ENCODE data around the gene MITF. TPM values are rescaled to one million over a fixed set of nuclear protein-coding genes. Genes with fewer than 3 reads are reported as not detected.

The MITF gene
- total RNA-seq, 1 donor from 2014 or later, result not detected

DNA sequence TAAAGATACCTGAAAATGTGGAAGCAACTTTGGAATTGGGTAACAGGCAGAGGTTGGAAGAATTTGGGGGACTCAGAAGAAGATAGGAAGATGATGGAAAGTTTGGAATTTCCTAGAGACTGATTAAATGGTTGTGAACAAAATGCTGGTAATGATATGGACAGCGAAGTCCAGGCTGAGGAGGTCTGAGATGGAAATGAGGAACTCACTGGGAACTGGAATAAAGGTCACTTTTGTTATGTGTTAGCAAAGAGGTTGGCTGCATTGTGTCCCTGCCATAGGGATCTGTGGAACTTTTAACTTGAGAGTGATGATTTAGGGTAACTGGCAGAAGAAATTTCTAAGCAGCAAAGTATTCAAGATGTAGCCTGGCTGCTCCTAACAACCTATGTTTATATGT, 13.0 kb downstream of the MITF start:
- intact Hi-C loops (cut with micrococcal nuclease), result no loop called here
- ChIA-PET CTCF (no interaction called here), POLR2A (no interaction called here)
- H3K36me3 Mint-ChIP-seq (ENCODE audit: low read depth), result no peaks in the 10 kb centered on the region
- no peak for ATAC-seq (ENCODE audit: low read depth)
- H3K9me3 Mint-ChIP-seq, result peaks cover 2% of the 10 kb centered on the region
- DNase-seq, result no peak
- H3K4me1 Mint-ChIP-seq, result peaks cover 3% of the 10 kb centered on the region
- no peaks in the 10 kb centered on the region for H3K27me3 Mint-ChIP-seq
- H3K27ac Mint-ChIP-seq, result no peak overlapping the region
- TF ChIP-seq, protein P1, sequence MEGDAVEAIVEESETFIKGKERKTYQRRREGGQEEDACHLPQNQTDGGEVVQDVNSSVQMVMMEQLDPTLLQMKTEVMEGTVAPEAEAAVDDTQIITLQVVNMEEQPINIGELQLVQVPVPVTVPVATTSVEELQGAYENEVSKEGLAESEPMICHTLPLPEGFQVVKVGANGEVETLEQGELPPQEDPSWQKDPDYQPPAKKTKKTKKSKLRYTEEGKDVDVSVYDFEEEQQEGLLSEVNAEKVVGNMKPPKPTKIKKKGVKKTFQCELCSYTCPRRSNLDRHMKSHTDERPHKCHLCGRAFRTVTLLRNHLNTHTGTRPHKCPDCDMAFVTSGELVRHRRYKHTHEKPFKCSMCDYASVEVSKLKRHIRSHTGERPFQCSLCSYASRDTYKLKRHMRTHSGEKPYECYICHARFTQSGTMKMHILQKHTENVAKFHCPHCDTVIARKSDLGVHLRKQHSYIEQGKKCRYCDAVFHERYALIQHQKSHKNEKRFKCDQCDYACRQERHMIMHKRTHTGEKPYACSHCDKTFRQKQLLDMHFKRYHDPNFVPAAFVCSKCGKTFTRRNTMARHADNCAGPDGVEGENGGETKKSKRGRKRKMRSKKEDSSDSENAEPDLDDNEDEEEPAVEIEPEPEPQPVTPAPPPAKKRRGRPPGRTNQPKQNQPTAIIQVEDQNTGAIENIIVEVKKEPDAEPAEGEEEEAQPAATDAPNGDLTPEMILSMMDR (IDR thresholded peaks at IDR 0.05), result no peak
- no peak overlapping the region for H3K4me3 Mint-ChIP-seq

DNA sequence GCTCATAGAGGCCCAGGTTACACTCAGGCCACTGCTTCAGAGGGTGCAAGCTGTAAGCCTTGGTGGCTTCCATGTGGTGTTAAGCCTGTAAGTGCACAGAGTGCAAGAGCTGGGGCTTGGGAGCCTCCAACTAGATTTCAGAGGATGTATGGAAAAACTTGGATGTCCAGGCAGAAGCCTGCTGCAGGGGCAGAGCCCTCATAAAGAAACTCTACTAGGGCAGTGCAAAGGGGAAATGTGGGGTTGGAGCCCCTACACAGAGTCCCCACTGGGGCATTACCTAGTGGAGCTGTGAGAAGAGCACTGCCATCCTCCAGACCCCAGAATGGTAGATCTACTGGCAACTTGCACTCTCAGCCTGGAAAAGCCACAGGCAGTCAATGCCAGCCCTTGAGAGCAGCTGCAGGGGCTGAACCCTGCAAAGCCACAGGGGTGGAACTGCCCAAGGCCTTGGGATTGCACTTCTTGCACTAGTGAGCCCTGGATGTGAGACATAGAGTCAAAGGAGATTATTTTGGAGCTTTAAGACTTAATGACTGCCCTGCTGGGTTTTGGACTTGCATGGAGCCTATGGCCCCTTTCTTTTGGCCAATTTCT, 14.0 kb downstream of the MITF start:
- no peaks in the 10 kb centered on the region for H3K4me1 Mint-ChIP-seq
- no peak overlapping the region for H3K27ac Mint-ChIP-seq
- no peak overlapping the region for H3K4me3 Mint-ChIP-seq
- ChIA-PET POLR2A (no interaction called here), CTCF (no interaction called here)
- TF ChIP-seq, protein P1 (IDR thresholded peaks at IDR 0.05), result no peak
- no peaks in the 10 kb centered on the region for H3K36me3 Mint-ChIP-seq (ENCODE audit: low read depth)
- intact Hi-C loops (cut with micrococcal nuclease), result no loop called here
- ATAC-seq (ENCODE audit: low read depth), result no peak
- no peak for DNase-seq
- H3K27me3 Mint-ChIP-seq, result no peaks in the 10 kb centered on the region
- peaks cover 2% of the 10 kb centered on the region for H3K9me3 Mint-ChIP-seq

DNA sequence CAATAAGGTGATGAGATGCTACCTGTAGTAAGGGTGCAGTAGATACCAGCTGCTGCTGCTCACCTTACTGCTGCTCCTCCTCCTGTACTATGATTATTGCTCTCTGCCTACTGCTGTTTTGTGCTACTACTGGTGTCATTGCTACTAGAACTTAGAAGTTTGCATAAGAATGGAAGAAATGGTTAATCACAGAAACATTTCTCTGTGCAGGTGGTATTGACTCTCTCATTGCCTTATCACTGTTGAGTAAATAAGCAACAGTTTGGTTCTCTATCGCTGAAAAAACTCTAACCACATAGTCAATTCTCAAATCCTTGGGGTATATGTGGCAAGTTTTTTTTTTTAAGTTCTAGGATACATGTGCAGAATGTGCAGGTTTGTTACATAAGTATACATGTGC, 16.5 kb downstream of the MITF start:
- ATAC-seq (ENCODE audit: low read depth) (no peak), DNase-seq (no peak)
- TF ChIP-seq, protein P1 (IDR thresholded peaks at IDR 0.05), result no peak
- Mint-ChIP-seq H3K27me3 (no peaks in the 10 kb centered on the region), H3K27ac (no peak overlapping the region), H3K9me3 (peaks cover 2% of the 10 kb centered on the region), H3K4me3 (no peak overlapping the region), H3K36me3 (ENCODE audit: low read depth) (no peaks in the 10 kb centered on the region), H3K4me1 (no peaks in the 10 kb centered on the region)
- intact Hi-C loops (cut with micrococcal nuclease), result no loop called here
- ChIA-PET POLR2A (no interaction called here), CTCF (no interaction called here)

DNA sequence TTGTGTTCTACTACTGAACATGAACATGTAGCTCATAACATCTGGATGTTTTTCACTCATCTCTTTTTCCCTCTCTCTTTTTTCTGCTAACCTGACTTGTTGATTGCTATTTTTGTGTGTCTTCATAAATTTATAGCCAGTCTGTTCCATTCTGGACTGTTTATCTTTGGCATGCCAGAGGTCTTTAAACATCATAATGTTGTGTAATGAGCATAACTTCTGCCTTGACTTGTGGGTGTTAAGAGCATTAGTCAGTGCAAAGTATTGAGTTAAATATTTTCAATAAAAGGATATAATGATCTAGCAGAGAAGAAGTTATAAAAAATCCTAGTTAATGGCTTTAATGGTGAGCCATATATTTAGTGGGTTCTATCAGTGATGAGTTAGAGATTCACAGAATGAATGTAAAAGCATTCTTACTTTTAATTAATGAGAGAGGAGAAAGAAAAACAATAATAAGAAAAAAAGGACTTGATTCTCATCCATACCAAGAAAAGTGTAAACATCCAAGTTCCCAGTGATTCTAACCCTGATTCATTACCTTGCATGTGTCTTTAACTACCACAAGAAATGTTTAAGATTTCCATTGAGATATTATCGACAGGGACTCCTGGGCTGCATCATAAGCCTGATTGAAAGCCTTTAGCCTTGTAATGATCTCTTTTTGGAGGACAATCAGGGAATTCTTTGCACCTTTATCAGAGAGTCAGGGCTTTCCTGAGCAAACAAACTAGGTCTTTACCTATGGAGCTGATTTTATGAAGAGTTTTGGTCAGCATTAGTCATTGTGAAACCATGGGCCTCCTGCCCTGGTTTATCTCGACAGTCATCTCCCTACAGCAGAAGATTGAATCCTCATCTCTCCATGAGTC, 22.9 kb downstream of the MITF start:
- TF ChIP-seq, protein P1 (IDR thresholded peaks at IDR 0.05), result no peak
- H3K4me1 Mint-ChIP-seq, result no peaks in the 10 kb centered on the region
- POLR2A ChIA-PET, result no interaction called here
- intact Hi-C loops (cut with micrococcal nuclease), result no loop called here
- peaks cover 1% of the 10 kb centered on the region for H3K27me3 Mint-ChIP-seq
- no peak for ATAC-seq (ENCODE audit: low read depth)
- no peak overlapping the region for H3K27ac Mint-ChIP-seq
- H3K36me3 Mint-ChIP-seq (ENCODE audit: low read depth), result no peaks in the 10 kb centered on the region
- no peak for DNase-seq
- H3K9me3 Mint-ChIP-seq, result no peaks in the 10 kb centered on the region
- CTCF ChIA-PET, result no interaction called here
- H3K4me3 Mint-ChIP-seq, result no peak overlapping the region

DNA sequence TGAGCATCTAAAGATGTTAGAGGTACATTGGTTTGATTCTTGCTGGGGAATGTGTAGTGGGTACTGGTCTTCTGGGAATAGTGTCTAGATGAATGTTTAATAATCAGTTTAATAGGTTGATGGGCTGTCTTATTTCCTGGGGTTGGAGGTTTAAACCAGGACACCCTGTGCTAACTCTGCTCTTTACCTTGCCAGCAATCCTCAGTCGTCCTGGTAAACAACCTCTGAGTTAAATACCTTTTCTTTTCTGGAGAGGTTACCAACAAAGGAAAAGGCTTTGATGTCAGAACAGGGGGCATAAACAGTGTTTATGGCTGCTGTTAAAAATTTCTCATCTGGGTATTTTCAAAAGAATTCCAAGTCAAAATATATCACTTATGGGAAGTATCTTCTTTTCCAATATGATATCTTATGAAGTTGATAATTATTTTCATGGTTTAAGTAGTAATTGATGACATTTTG, 23.5 kb downstream of the MITF start:
- Mint-ChIP-seq H3K4me3 (no peak overlapping the region), H3K9me3 (no peaks in the 10 kb centered on the region), H3K27ac (no peak overlapping the region), H3K27me3 (peaks cover 1% of the 10 kb centered on the region), H3K36me3 (ENCODE audit: low read depth) (no peaks in the 10 kb centered on the region), H3K4me1 (no peaks in the 10 kb centered on the region)
- TF ChIP-seq, protein P1 (IDR thresholded peaks at IDR 0.05), result no peak
- ChIA-PET CTCF (no interaction called here), POLR2A (no interaction called here)
- intact Hi-C loops (cut with micrococcal nuclease), result no loop called here
- no peak for DNase-seq
- ATAC-seq (ENCODE audit: low read depth), result no peak
